K562 (cell line): Measurements from ENCODE around the gene SLC9B1. TPM values are rescaled to one million over a fixed set of nuclear protein-coding genes. Genes with fewer than 3 reads are reported as not detected.

Experiments
- ELF1 ChIP-seq: fragments of 200-800 bp; sonication (Bioruptor generic); IDR thresholded peaks from 2 replicates; pipeline ENCODE4 v1.6.1; 2016; ENCODE audit warnings: missing genetic modification characterization, missing compliant biosample characterization
- EP300 ChIP-seq: IDR thresholded peaks from 2 replicates; pipeline ENCODE4 v1.6.1; 2012; ENCODE audit warnings: low read length, improper control_type of control experiment
- NFXL1 ChIP-seq: fragments of 450-650 bp; formaldehyde crosslinking; IDR thresholded peaks from 2 replicates; pipeline ENCODE4 v1.4.0; 2021; ENCODE audit warnings: mild to moderate bottlenecking
- RBBP5 ChIP-seq: fragments of 200-600 bp; sonication (generic); IDR thresholded peaks from 2 replicates; pipeline ENCODE4 v1.6.1; 2012; ENCODE audit warnings: borderline replicate concordance, mild to moderate bottlenecking, low read length, control low read depth, inconsistent platforms; ENCODE audit not compliant: insufficient read depth, poor library complexity, severe bottlenecking
- SMARCE1 ChIP-seq: fragments of 450-650 bp; IDR thresholded peaks from 2 replicates; pipeline ENCODE4 v1.7.1; 2016; ENCODE audit warnings: mild to moderate bottlenecking
- ZNF3 ChIP-seq: fragments of 250-450 bp; sonication (Bioruptor Pico); IDR thresholded peaks from 2 replicates; pipeline ENCODE4 v1.5.0; 2021; ENCODE audit warnings: mild to moderate bottlenecking, moderate library complexity
- polyA plus RNA-seq, 8 experiments: library from polyadenylated mRNA; depleted of rRNA in 4 of 8; stranded (reverse) in 5 of 8; unstranded in 3 of 8; fragments of >200 nt; fragmentation: Nextera tagmentation in 2 of 8; fragmentation: Illumina TruSeq in 1 of 8; extraction: Ambion mirVana in 2 of 8; extraction: Trizol in 1 of 8; gene quantifications; 2 replicates each; pipeline versions ENCODE4 v1.2.1 to v1.2.3, GENCODE V29; 2011 to 2014; ENCODE audit warnings: inconsistent platforms in 1 of 8, missing spikeins in 1 of 8
- total RNA-seq, 7 experiments: library from RNA; depleted of rRNA in 6 of 7; stranded (reverse); fragments of >200 nt in 6 of 7; fragmentation: Illumina TruSeq in 2 of 7; extraction: Trizol in 2 of 7; gene quantifications; 2 replicates each; pipeline versions ENCODE4 v1.2.1 to v1.2.3, GENCODE V29; 2011 to 2021; ENCODE audit warnings: low replicate concordance in 1 of 7
- TF ChIP-seq, protein P1 (sequence below): fragments of 250-450 bp; sonication (Bioruptor Pico); IDR thresholded peaks from 2 replicates; pipeline ENCODE4 v1.9.0; 2021; ENCODE audit warnings: mild to moderate bottlenecking, inconsistent platforms
- TF ChIP-seq, protein P2 (sequence below): fragments of 450-650 bp; IDR thresholded peaks from 2 replicates; pipeline ENCODE4 v1.6.1; 2016
- TF ChIP-seq, protein P3 (sequence below): fragments of 150-350 bp; IDR thresholded peaks from 2 replicates; pipeline ENCODE4 v1.6.1; 2014; ENCODE audit warnings: low read depth, mild to moderate bottlenecking, low read length, borderline replicate concordance
- TF ChIP-seq, protein P4 (sequence below): fragments of 250-450 bp; sonication (Bioruptor Pico); IDR thresholded peaks from 2 replicates; pipeline ENCODE4 v1.5.0; 2021
- TF ChIP-seq, protein P5 (sequence below): fragments of 250-450 bp; sonication (Bioruptor Pico); IDR thresholded peaks from 2 replicates; pipeline ENCODE4 v1.4.0; 2020
- TF ChIP-seq, protein P6 (sequence below), 2 experiments: IDR thresholded peaks; 2 replicates each; pipeline ENCODE4 v1.6.1; 2011; ENCODE audit warnings: borderline replicate concordance in 1 of 2, control low read depth in 1 of 2, low read depth in 1 of 2, low read length in 1 of 2, mild to moderate bottlenecking in 1 of 2, mixed read lengths in 1 of 2, moderate library complexity in 1 of 2; ENCODE audit not compliant: insufficient read depth in 1 of 2, insufficient read length in 1 of 2, poor library complexity in 1 of 2, severe bottlenecking in 1 of 2; ENCODE audit errors: extremely low read depth in 1 of 2
- TF ChIP-seq, protein P7 (sequence below): fragments of 450-650 bp; IDR thresholded peaks from 2 replicates; pipeline ENCODE4 v1.6.1; 2014; ENCODE audit warnings: low read depth, mild to moderate bottlenecking, moderate library complexity, borderline replicate concordance

The SLC9B1 gene
- total and polyA plus RNA-seq, 9 of the 15 experiments (the other 6 are each of a cell fraction or from before 2014, with no cell fraction given): 0.21 to 1.3 (median 0.51) TPM

DNA sequence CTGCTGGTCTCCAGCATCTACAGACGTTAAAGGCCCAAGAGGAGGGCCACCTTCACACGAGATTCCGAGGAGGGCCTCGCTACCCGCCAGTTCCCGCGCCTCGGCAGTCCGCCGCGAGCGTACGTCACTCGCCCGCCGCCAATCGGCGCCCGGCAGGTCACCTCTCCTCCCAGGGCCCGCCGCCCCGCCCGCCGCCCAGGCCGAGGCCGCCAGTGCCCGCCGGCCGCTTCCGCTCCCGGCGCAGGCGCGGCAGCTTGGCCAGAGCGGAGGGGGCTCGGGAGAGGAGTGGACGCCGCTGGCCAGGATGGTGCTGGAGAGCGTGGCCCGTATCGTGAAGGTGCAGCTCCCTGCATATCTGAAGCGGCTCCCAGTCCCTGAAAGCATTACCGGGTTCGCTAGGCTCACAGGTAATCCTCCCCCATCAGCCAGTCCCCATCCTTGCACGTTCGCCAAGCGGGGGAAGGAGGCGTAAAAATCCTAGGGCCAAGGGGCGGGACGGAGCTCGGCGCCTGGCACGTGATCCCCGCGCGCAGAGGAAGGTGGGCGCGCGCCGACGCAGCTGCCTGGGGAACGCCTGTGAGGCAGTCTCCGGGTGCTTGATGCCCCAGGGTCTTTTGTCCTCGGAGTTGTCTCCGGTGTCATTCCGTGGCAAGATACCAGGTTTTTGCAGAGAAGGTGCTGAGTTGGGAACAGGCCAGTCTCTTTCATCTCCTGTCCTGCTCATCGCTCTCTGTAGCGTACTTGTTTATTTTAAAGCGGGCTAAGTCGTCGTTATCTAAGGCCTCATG, 150.5 kb downstream of the SLC9B1 start, which contains the start of gene CISD2 (continued):
- TF ChIP-seq RBBP5: peak; percentile 92
- TF ChIP-seq, protein P1, sequence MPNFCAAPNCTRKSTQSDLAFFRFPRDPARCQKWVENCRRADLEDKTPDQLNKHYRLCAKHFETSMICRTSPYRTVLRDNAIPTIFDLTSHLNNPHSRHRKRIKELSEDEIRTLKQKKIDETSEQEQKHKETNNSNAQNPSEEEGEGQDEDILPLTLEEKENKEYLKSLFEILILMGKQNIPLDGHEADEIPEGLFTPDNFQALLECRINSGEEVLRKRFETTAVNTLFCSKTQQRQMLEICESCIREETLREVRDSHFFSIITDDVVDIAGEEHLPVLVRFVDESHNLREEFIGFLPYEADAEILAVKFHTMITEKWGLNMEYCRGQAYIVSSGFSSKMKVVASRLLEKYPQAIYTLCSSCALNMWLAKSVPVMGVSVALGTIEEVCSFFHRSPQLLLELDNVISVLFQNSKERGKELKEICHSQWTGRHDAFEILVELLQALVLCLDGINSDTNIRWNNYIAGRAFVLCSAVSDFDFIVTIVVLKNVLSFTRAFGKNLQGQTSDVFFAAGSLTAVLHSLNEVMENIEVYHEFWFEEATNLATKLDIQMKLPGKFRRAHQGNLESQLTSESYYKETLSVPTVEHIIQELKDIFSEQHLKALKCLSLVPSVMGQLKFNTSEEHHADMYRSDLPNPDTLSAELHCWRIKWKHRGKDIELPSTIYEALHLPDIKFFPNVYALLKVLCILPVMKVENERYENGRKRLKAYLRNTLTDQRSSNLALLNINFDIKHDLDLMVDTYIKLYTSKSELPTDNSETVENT (CRISPR knock-in tag): peak; percentile 57; the same call in 1 of the 2 replicates
- TF ChIP-seq SMARCE1: peak; percentile 62; the same call in 1 of the 2 replicates
- TF ChIP-seq EP300: peak; percentile 27; the same call in 1 of the 2 replicates
- TF ChIP-seq, protein P2, sequence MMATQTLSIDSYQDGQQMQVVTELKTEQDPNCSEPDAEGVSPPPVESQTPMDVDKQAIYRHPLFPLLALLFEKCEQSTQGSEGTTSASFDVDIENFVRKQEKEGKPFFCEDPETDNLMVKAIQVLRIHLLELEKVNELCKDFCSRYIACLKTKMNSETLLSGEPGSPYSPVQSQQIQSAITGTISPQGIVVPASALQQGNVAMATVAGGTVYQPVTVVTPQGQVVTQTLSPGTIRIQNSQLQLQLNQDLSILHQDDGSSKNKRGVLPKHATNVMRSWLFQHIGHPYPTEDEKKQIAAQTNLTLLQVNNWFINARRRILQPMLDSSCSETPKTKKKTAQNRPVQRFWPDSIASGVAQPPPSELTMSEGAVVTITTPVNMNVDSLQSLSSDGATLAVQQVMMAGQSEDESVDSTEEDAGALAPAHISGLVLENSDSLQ: peak; percentile 38; the same call in 1 of the 2 replicates
- TF ChIP-seq, protein P3, sequence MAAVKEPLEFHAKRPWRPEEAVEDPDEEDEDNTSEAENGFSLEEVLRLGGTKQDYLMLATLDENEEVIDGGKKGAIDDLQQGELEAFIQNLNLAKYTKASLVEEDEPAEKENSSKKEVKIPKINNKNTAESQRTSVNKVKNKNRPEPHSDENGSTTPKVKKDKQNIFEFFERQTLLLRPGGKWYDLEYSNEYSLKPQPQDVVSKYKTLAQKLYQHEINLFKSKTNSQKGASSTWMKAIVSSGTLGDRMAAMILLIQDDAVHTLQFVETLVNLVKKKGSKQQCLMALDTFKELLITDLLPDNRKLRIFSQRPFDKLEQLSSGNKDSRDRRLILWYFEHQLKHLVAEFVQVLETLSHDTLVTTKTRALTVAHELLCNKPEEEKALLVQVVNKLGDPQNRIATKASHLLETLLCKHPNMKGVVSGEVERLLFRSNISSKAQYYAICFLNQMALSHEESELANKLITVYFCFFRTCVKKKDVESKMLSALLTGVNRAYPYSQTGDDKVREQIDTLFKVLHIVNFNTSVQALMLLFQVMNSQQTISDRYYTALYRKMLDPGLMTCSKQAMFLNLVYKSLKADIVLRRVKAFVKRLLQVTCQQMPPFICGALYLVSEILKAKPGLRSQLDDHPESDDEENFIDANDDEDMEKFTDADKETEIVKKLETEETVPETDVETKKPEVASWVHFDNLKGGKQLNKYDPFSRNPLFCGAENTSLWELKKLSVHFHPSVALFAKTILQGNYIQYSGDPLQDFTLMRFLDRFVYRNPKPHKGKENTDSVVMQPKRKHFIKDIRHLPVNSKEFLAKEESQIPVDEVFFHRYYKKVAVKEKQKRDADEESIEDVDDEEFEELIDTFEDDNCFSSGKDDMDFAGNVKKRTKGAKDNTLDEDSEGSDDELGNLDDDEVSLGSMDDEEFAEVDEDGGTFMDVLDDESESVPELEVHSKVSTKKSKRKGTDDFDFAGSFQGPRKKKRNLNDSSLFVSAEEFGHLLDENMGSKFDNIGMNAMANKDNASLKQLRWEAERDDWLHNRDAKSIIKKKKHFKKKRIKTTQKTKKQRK: no peak
- TF ChIP-seq, protein P4, sequence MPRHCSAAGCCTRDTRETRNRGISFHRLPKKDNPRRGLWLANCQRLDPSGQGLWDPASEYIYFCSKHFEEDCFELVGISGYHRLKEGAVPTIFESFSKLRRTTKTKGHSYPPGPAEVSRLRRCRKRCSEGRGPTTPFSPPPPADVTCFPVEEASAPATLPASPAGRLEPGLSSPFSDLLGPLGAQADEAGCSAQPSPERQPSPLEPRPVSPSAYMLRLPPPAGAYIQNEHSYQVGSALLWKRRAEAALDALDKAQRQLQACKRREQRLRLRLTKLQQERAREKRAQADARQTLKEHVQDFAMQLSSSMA: no peak; the same call in 1 of the 2 replicates
- TF ChIP-seq, protein P5, sequence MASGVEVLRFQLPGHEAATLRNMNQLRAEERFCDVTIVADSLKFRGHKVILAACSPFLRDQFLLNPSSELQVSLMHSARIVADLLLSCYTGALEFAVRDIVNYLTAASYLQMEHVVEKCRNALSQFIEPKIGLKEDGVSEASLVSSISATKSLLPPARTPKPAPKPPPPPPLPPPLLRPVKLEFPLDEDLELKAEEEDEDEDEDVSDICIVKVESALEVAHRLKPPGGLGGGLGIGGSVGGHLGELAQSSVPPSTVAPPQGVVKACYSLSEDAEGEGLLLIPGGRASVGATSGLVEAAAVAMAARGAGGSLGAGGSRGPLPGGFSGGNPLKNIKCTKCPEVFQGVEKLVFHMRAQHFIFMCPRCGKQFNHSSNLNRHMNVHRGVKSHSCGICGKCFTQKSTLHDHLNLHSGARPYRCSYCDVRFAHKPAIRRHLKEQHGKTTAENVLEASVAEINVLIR (CRISPR knock-in tag): peak; percentile 62; the same call in 1 of the 2 replicates
- peak; percentile 41 for TF ChIP-seq ELF1 (tag)
- TF ChIP-seq, protein P6, sequence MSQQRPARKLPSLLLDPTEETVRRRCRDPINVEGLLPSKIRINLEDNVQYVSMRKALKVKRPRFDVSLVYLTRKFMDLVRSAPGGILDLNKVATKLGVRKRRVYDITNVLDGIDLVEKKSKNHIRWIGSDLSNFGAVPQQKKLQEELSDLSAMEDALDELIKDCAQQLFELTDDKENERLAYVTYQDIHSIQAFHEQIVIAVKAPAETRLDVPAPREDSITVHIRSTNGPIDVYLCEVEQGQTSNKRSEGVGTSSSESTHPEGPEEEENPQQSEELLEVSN (IDR thresholded peaks at IDR 0.05; ENCODE audit: borderline replicate concordance in 1 of 2, extremely low read depth in 1 of 2, insufficient read depth in 1 of 2, insufficient read length in 1 of 2, low read depth in 1 of 2, low read length in 1 of 2, poor library complexity in 1 of 2, severe bottlenecking in 1 of 2): peak; percentile 95 to 98
- TF ChIP-seq ZNF3 (CRISPR knock-in tag): no peak
- TF ChIP-seq, protein P7, sequence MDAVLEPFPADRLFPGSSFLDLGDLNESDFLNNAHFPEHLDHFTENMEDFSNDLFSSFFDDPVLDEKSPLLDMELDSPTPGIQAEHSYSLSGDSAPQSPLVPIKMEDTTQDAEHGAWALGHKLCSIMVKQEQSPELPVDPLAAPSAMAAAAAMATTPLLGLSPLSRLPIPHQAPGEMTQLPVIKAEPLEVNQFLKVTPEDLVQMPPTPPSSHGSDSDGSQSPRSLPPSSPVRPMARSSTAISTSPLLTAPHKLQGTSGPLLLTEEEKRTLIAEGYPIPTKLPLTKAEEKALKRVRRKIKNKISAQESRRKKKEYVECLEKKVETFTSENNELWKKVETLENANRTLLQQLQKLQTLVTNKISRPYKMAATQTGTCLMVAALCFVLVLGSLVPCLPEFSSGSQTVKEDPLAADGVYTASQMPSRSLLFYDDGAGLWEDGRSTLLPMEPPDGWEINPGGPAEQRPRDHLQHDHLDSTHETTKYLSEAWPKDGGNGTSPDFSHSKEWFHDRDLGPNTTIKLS: peak; percentile 47; the same call in 1 of the 2 replicates
- no peak for TF ChIP-seq NFXL1
